Measurements from ENCODE around the gene FAM83F. TPM values are rescaled to one million over a fixed set of nuclear protein-coding genes. Genes with fewer than 3 reads are reported as not detected.

The FAM83F gene
- total and polyA plus RNA-seq, 2 donors = 2.1 to 3.1 TPM

- Histone ChIP-seq H3K4me1 (ENCODE audit: insufficient read depth) (no peaks in the 10 kb centered on the region), H3K27ac (ENCODE audit: low read depth) (no peak overlapping the region), H3K4me3 (ENCODE audit: low read depth, low read length) (no peak overlapping the region), H3K36me3 (ENCODE audit: insufficient read depth) (no peaks in the 10 kb centered on the region)
- no peak for DNase-seq (ENCODE audit: extremely low spot score)
- WGBS = 73% methylated on average over 12 of the region's 12 CpGs
These were observed 39.0 kb downstream of the FAM83F start for GRCh38 chr22:40033586-40034380.

GRCh38 chr22:40035351-40035750 lies 40.6 kb downstream of the FAM83F start:
- no peaks in the 10 kb centered on the region for H3K36me3 ChIP-seq (ENCODE audit: insufficient read depth)

GRCh38 chr22:40036126-40036525 lies 41.4 kb downstream of the FAM83F start:
- H3K4me3 ChIP-seq (ENCODE audit: low read depth, low read length) = no peak overlapping the region
- WGBS = 70% methylated on average over 6 of the region's 6 CpGs
- H3K27ac ChIP-seq (ENCODE audit: low read depth) = no peak overlapping the region
- H3K36me3 ChIP-seq (ENCODE audit: insufficient read depth) = no peaks in the 10 kb centered on the region
- DNase-seq (ENCODE audit: extremely low spot score) = no peak
- H3K4me1 ChIP-seq (ENCODE audit: insufficient read depth) = no peaks in the 10 kb centered on the region

More at GRCh38 chr22:40035351-40035750, 40.6 kb downstream of the FAM83F start:
- no peak overlapping the region for H3K4me3 ChIP-seq (ENCODE audit: low read depth, low read length)
- H3K4me1 ChIP-seq (ENCODE audit: insufficient read depth) = no peaks in the 10 kb centered on the region
- H3K27ac ChIP-seq (ENCODE audit: low read depth) = no peak overlapping the region
- DNase-seq (ENCODE audit: extremely low spot score) = no peak
- WGBS = 91% methylated on average over 11 of the region's 11 CpGs

GRCh38 chr22:40036591-40037225 lies 42.0 kb downstream of the FAM83F start:
- Histone ChIP-seq H3K4me1 (ENCODE audit: insufficient read depth) (no peaks in the 10 kb centered on the region), H3K36me3 (ENCODE audit: insufficient read depth) (no peaks in the 10 kb centered on the region), H3K27ac (ENCODE audit: low read depth) (no peak overlapping the region), H3K4me3 (ENCODE audit: low read depth, low read length) (no peak overlapping the region)
- no peak for DNase-seq (ENCODE audit: extremely low spot score)
- WGBS = 28% methylated on average over 13 of the region's 13 CpGs

DNA sequence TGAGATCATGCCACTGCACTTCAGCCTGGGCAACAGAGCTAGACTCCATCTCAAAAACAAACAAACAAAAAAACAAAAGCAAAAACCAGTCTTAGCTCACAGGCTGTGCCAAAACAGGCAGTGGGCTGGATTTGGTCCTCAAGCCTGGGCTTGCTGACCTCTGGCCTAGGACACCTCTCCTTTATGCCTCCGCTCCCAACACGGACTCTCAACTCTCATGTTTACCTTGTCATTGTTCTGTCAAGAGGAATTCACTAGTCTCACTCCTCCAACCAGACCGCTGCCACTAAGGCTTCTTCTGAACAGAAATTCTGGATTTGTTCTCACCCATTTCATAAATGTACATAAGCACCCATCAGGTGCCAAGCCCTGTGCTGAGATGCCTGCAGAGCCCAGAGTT lies 42.6 kb downstream of the FAM83F start:
- WGBS = 95% methylated on average over 3 of the region's 3 CpGs
- Histone ChIP-seq H3K4me1 (ENCODE audit: insufficient read depth) (no peaks in the 10 kb centered on the region), H3K4me3 (ENCODE audit: low read depth, low read length) (no peak overlapping the region), H3K27ac (ENCODE audit: low read depth) (no peak overlapping the region), H3K36me3 (ENCODE audit: insufficient read depth) (no peaks in the 10 kb centered on the region)
- no peak for DNase-seq (ENCODE audit: extremely low spot score)

DNA sequence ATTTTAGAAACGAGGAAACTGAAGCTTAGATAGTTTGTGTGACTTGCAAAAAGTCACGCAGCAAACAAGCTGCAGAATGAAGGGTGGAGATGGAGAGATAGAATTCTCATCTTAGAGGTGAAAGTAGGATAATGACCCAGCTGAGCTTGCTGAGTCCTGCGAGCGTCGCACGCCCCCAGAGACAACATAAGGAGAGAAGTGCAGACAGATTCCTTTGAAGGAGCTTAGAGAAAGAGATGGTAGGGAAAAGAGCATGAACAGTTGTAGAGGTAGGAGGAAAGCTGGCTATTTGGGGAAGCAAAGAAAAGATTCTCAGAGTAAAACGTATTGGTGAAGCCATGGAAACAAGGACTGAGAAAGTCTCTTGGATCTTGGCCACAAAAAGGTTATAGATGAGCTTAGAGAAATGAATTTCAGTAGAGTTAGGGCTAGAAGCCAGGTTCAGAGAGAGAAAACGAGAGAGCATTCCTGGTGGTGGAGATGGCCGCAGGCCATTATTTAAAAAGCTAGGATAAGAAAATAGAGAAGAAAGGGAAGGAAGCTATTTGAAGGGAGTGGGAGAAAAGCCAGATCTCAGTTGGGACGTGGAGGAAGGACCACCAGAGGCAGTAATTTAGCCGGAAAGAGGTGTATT lies 44.8 kb downstream of the FAM83F start:
- peak; percentile 35 for DNase-seq (ENCODE audit: extremely low spot score)
- Histone ChIP-seq H3K4me1 (ENCODE audit: insufficient read depth) (no peaks in the 10 kb centered on the region), H3K36me3 (ENCODE audit: insufficient read depth) (no peaks in the 10 kb centered on the region), H3K4me3 (ENCODE audit: low read depth, low read length) (no peak overlapping the region), H3K27ac (ENCODE audit: low read depth) (no peak overlapping the region)
- 33% methylated on average over 11 of the region's 11 CpGs for WGBS

DNA sequence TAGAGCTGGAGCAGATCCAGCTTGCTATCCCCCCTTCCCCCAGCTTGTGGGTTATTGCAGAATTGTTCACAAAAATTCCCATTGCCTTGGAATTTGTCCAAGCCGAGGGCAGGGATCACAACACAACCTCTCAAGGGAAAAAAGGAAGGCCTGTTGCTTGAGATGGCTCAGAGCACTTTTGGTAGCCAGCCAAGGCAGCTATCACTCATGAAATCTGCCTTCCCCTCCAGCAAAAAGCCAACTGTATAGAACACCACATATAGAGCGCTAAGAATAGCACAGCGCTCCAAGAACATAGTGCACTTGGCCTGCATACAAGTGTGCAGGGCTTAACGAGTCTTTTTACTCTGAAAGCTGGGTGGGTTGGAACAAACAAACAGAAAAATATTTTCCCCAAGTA lies 46.2 kb downstream of the FAM83F start:
- H3K36me3 ChIP-seq (ENCODE audit: insufficient read depth) = no peaks in the 10 kb centered on the region
- no peak overlapping the region for H3K4me3 ChIP-seq (ENCODE audit: low read depth, low read length)
- WGBS = 16% methylated on average over 4 of the region's 4 CpGs
- H3K27ac ChIP-seq (ENCODE audit: low read depth) = no peak overlapping the region
- no peaks in the 10 kb centered on the region for H3K4me1 ChIP-seq (ENCODE audit: insufficient read depth)
- peak; percentile 93 for DNase-seq (ENCODE audit: extremely low spot score)

DNA sequence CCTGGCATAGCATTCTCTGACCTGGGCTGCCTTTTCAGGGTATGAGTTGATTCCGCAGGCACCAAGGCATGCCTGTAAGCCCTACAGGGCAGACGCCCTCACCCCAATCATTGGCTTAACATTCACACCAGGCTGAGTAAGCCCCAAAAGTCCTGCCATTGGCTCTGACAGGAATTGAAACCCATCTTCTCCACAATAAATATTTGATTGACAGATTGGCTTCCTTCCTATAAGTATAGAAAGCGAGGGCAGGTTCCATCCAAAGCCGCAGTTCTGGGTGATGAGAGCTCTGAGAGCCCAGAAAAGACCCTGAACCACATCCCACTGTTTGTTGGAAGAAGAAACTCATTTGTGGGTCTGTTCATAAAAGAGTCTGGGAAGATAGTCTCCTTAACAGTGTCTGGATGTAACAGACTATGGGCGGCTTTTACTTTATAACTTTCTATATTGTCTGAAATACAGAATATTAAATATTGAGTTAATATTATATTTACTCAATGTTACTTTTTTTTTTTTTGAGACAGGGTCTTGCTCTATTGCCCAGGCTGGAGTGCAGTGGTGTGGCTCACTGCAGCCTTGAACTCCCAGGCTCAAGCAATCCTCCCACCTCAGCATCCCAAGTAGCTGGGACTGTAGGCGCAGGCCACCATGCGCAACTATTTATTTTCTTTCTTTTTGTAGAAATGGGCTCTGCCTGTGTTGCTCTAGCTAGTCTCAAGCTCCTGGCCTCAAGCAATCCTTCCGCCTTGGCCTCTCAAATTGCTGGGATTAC lies 46.8 kb downstream of the FAM83F start:
- 68% methylated on average over 8 of the region's 8 CpGs for WGBS
- no peak for DNase-seq (ENCODE audit: extremely low spot score)
- H3K36me3 ChIP-seq (ENCODE audit: insufficient read depth) = no peaks in the 10 kb centered on the region
- H3K27ac ChIP-seq (ENCODE audit: low read depth) = no peak overlapping the region
- no peak overlapping the region for H3K4me3 ChIP-seq (ENCODE audit: low read depth, low read length)
- no peaks in the 10 kb centered on the region for H3K4me1 ChIP-seq (ENCODE audit: insufficient read depth)

DNA sequence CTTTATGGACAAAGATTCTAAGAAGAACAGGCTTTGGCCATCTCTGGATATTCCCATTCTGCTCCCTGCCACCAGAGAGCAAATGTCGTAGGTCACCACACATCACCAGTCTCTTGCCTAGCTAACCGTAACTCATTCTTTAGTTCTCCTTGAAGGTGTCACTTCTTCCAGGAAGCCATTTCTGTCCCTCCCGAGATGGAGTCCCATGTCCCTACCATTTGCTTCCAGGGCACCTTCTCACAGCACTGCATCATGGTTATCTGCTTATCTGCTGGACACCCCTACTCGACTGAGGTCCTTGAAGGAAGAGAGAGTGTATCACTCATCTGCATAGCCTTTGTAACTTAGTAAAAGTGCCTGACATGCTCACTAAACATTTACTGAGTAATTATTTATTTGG lies 47.6 kb downstream of the FAM83F start:
- H3K27ac ChIP-seq (ENCODE audit: low read depth) = no peak overlapping the region
- H3K4me1 ChIP-seq (ENCODE audit: insufficient read depth) = no peaks in the 10 kb centered on the region
- no peak overlapping the region for H3K4me3 ChIP-seq (ENCODE audit: low read depth, low read length)
- no peak for DNase-seq (ENCODE audit: extremely low spot score)
- H3K36me3 ChIP-seq (ENCODE audit: insufficient read depth) = no peaks in the 10 kb centered on the region
- 82% methylated on average over 4 of the region's 4 CpGs for WGBS

GRCh38 chr22:40043081-40043480 lies 48.3 kb downstream of the FAM83F start:
- H3K4me3 ChIP-seq (ENCODE audit: low read depth, low read length) = no peak overlapping the region
- WGBS = 30% methylated on average over 8 of the region's 8 CpGs
- no peak overlapping the region for H3K27ac ChIP-seq (ENCODE audit: low read depth)
- DNase-seq (ENCODE audit: extremely low spot score) = no peak
- H3K4me1 ChIP-seq (ENCODE audit: insufficient read depth) = no peaks in the 10 kb centered on the region
- H3K36me3 ChIP-seq (ENCODE audit: insufficient read depth) = no peaks in the 10 kb centered on the region

DNA sequence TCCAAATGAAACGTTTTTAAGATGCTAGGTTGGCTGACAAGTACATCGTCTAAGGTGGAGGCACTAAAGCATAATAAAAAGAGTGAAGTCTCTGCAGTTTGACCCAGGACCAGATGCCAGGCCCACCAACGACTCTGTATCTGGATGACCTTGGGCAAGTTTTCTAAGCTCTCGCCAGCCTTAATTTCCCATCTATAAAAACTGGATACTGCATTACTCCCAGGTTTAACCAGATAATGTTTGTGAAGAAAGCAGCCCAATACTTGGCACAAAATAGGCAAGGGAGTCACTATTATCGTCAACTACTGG lies 49.0 kb downstream of the FAM83F start:
- Histone ChIP-seq H3K4me1 (ENCODE audit: insufficient read depth) (no peaks in the 10 kb centered on the region), H3K36me3 (ENCODE audit: insufficient read depth) (no peaks in the 10 kb centered on the region), H3K27ac (ENCODE audit: low read depth) (peak overlapping the region; percentile 75), H3K4me3 (ENCODE audit: low read depth, low read length) (peak overlapping the region; percentile 26)
- 33% methylated on average over 5 of the region's 5 CpGs for WGBS
- DNase-seq (ENCODE audit: extremely low spot score) = no peak

DNA sequence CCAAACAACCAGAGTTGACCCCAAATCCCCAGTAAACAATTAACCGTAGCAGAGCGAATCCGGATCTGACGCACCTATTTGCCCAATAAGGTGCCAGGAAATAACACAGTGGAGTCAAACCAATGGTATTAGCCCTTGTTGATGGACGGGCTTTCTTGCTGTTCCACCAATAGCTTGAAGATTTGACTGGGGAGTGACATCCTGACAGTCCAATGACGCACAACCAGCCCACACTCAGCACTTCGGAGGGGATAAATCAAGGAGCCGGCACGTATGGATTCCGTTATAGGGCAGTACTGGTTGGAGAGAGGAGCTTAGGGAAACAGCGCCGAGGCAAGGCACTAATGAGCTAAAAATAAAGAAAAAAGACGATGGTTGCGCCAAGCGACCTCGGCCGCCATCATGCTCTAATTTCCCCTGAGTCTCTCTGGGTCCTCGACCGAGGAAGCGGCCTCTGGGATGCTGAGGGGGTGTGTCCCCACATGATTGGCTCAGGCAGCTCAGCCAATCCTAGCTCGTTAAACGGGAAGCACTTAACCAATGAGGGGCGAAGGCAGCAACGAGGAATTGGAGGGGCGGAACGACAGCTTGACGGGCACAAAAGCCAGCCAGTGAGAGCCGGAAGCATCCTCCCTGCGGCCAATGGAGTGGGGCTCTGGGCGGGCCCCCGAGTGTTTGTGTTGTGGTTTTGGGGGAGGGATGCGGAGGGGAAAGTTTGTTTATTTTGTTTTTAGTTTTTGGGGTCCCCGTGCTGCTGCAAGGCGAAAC lies 49.5 kb downstream of the FAM83F start:
- H3K27ac ChIP-seq (ENCODE audit: low read depth) = peak overlapping the region; percentile 91
- WGBS = under 1% methylated on average over 34 of the region's 34 CpGs
- H3K4me1 ChIP-seq (ENCODE audit: insufficient read depth) = no peaks in the 10 kb centered on the region
- no peaks in the 10 kb centered on the region for H3K36me3 ChIP-seq (ENCODE audit: insufficient read depth)
- peak; percentile 98 for DNase-seq (ENCODE audit: extremely low spot score)
- peak overlapping the region; percentile 96 for H3K4me3 ChIP-seq (ENCODE audit: low read depth, low read length)
